ENCODE data around the gene IDH2.

- TF ChIP-seq CTCF (conservative IDR thresholded peaks at IDR 0.05) (no peak), ZFX (IDR thresholded peaks at IDR 0.05) (no peak)
These were observed 59.3 kb downstream of the IDH2 start for GRCh38 chr15:90042766-90043529.
